Tibial nerve (tissue), 3 donors: ENCODE data around the gene EFHD1.

Experiments
- POLR2A ChIP-seq, 2 donors: fragments of 450-650 bp; IDR thresholded peaks; one replicate each; pipeline ENCODE4 v1.6.1; 2017; ENCODE audit warnings: antibody characterized with exemption in 2 of 2, mild to moderate bottlenecking in 2 of 2, moderate library complexity in 2 of 2
- TF ChIP-seq, protein P1 (sequence below), 5 experiments: fragments of 200-600 bp in 3 of 5; fragments of 450-650 bp in 2 of 5; sonication (generic) in 3 of 5; IDR thresholded peaks; one replicate each; pipeline ENCODE4 v1.5.1; 2016 to 2019; ENCODE audit warnings: antibody characterized with exemption in 5 of 5, mild to moderate bottlenecking in 3 of 5, moderate library complexity in 2 of 5

DNA sequence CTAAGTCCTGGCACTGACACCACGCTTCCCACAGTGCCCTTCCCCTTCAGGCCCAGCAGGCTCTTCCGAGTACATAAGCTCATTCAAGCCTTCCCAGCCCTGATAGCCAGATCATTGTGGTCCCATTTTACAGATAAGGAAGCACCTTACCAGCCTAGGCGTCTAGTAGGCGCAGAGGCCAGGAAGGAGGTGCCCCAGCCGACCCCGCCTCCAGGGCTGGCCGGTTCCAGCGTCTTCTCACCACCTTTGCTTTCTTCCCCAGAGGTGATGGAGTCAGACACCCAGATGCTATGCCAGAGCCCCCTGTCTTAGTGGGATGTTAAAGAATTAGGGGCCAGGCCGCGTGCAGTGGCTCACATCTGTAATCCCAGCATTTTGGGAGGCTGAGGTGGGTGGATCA, 28.9 kb upstream of the EFHD1 start:
- TF ChIP-seq, protein P1, sequence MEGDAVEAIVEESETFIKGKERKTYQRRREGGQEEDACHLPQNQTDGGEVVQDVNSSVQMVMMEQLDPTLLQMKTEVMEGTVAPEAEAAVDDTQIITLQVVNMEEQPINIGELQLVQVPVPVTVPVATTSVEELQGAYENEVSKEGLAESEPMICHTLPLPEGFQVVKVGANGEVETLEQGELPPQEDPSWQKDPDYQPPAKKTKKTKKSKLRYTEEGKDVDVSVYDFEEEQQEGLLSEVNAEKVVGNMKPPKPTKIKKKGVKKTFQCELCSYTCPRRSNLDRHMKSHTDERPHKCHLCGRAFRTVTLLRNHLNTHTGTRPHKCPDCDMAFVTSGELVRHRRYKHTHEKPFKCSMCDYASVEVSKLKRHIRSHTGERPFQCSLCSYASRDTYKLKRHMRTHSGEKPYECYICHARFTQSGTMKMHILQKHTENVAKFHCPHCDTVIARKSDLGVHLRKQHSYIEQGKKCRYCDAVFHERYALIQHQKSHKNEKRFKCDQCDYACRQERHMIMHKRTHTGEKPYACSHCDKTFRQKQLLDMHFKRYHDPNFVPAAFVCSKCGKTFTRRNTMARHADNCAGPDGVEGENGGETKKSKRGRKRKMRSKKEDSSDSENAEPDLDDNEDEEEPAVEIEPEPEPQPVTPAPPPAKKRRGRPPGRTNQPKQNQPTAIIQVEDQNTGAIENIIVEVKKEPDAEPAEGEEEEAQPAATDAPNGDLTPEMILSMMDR (IDR thresholded peaks at IDR 0.05) = no peak
- no peak for TF ChIP-seq POLR2A (IDR thresholded peaks at IDR 0.05)
